Measurements from ENCODE around the gene INTS1.

DNA sequence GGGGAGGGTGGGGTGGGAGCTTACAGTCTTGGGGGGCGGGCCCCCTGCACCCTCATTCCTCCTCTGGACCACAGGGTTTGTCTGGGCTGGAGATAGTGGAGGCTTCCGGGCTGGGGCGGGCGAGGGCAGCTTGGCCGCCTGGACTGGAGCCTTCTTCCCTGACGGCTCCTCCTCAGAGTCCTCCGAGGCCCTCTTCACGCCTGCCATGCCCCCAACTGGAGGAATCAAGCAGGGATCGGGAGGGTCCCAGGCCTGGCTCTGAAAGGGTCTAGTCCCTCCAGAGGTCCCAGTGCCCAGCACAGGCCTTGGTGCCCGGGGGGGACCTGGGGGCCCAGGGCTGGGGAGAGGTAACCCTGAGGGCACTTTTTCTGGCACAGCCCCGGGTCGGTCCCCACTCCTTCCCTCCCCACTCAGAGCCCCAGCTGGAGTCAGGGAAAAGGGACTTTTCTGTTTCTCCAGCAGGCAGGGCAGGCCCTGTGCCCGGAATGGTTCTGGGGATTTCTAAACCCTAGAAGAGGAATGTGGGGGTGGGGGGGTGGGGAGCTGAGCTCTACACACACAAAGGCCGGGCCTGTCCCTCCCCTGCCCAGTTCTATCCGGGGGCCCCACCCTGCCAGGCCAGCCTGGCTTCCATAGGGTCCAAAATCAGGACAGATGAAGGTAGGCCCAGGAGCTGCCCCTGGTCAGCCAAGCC lies 56.5 kb downstream of the INTS1 start:
- TF ChIP-seq POLR2A (IDR thresholded peaks at IDR 0.05; ENCODE audit: low read depth, low read length) (no peak), POLR2AphosphoS5 (IDR thresholded peaks at IDR 0.05; ENCODE audit: low read depth, low read length) (no peak), TAF1 (IDR thresholded peaks at IDR 0.05; ENCODE audit: borderline replicate concordance, low read depth, low read length) (no peak)

Data from GM12892 (cell line).